Measurements from ENCODE around the gene SIX2. TPM values are rescaled to one million over a fixed set of nuclear protein-coding genes. Genes with fewer than 3 reads are reported as not detected.

SIX2 gene
- polyA plus RNA-seq, 1 donor = 0.03 TPM

DNA sequence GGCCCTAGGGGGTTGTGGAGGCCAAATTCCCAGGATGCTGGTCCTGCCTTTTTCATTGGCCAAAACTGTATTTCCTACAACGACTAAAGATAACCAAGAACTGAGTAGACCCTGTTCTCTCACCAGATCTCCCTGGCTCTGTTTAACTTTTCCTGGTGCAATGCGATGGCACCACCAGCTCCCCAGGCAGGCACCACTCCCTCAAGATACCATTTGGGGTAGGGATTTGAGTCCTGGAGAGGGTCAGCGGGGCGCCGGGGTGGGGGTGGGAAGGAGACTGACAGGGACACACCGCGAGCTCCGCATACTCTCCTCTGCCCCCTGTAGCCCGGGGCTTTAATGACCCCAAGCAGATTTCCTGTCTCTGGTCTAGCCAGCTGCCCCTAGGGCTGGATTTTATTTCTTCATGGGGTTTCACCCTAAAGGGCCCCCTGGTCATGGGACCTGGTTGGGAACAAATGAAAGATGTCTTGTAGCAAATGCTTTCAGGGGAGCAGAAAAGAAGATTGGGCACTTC is 7.3 kb downstream of the SIX2 start:
- Histone ChIP-seq H3K4me1 (ENCODE audit: control insufficient read depth, insufficient read depth, low read length) (peaks cover 18% of the 10 kb centered on the region), H3K27me3 (ENCODE audit: control insufficient read depth, insufficient read depth, low read length) (peaks cover 100% of the 10 kb centered on the region), H3K27ac (ENCODE audit: low read length) (no peak overlapping the region), H3K4me3 (ENCODE audit: low read length) (no peak overlapping the region), H3K36me3 (ENCODE audit: control insufficient read depth, insufficient read depth, low read length) (no peaks in the 10 kb centered on the region), H3K9me3 (ENCODE audit: control insufficient read depth, low read depth, low read length) (peaks cover 5% of the 10 kb centered on the region)
- DNase-seq = no peak
- no CpG with 5 or more reads among the region's 9 CpGs for WGBS (ENCODE audit: insufficient coverage, low lambda C conversion rate)

DNA sequence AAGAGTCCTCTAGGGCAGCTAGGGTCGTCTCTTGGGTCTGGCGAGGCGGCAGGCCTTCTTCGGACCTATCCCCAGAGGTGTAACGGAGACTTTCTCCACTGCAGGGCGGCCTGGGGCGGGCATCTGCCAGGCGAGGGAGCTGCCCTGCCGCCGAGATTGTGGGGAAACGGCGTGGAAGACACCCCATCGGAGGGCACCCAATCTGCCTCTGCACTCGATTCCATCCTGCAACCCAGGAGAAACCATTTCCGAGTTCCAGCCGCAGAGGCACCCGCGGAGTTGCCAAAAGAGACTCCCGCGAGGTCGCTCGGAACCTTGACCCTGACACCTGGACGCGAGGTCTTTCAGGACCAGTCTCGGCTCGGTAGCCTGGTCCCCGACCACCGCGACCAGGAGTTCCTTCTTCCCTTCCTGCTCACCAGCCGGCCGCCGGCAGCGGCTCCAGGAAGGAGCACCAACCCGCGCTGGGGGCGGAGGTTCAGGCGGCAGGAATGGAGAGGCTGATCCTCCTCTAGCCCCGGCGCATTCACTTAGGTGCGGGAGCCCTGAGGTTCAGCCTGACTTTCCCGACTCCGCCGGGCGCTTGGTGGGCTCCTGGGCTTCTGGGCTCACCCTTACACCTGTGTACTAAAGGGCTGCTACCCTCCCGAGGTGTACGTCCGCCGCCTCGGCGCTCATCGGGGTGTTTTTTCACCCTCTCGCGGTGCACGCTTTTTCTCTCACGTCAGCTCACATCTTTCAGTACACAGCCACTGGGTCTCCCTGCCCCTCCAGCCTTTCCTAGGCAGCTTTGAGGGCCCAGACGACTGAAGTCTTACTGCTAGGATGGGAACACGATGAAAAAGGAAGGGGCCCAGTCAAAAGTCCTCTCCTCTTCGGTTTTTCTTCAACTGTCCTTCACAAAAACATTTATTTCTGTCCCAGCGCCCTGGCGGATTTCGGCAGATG is 8.1 kb downstream of the SIX2 start:
- H3K4me1 ChIP-seq (ENCODE audit: control insufficient read depth, insufficient read depth, low read length) = peaks cover 18% of the 10 kb centered on the region
- H3K9me3 ChIP-seq (ENCODE audit: control insufficient read depth, low read depth, low read length) = peaks cover 4% of the 10 kb centered on the region
- 0% methylated on average over 2 of the region's 61 CpGs for WGBS (ENCODE audit: insufficient coverage, low lambda C conversion rate)
- peak in 1 of 2 donors; percentile 29 for DNase-seq
- no peak overlapping the region for H3K4me3 ChIP-seq (ENCODE audit: low read length)
- H3K27me3 ChIP-seq (ENCODE audit: control insufficient read depth, insufficient read depth, low read length) = peaks cover 100% of the 10 kb centered on the region
- H3K27ac ChIP-seq (ENCODE audit: low read length) = no peak overlapping the region
- no peaks in the 10 kb centered on the region for H3K36me3 ChIP-seq (ENCODE audit: control insufficient read depth, insufficient read depth, low read length)

DNA sequence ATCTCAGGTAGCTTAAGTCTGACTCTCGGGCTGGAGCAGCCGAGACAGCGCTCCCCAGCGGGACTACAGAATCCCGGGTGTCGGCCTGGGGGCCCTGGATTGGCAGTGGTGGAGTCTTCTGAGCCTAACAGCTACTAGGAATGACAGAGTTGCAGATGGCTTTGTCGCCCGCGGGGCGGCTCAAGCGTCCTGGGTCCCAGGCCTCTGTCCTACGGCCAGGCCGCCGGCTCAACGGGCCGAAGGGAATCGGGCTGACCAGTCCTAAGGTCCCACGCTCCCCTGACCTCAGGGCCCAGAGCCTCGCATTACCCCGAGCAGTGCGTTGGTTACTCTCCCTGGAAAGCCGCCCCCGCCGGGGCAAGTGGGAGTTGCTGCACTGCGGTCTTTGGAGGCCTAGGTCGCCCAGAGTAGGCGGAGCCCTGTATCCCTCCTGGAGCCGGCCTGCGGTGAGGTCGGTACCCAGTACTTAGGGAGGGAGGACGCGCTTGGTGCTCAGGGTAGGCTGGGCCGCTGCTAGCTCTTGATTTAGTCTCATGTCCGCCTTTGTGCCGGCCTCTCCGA is 8.8 kb downstream of the SIX2 start:
- peaks cover 98% of the 10 kb centered on the region for H3K27me3 ChIP-seq (ENCODE audit: control insufficient read depth, insufficient read depth, low read length)

DNA sequence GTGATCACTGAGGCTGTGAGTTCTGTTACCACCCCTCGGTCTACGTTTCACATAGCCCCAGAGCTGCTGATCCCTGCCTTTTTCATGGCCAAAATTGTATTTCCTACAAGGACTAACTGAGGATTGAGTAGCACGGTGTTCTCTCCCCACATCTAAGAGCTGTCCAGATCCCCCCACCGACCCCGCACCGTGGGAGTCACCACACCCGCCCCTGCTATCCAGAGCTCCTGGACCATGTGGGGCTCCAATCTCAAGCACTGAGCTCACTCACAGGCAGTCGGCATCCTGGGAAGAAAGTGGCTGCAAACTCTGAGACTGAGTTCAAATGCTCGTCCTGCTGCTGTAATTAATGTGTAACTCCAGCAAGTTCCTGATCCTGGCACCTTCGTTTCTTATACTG is 9.7 kb downstream of the SIX2 start:
- no peaks in the 10 kb centered on the region for H3K9me3 ChIP-seq (ENCODE audit: control insufficient read depth, low read depth, low read length)
- peaks cover 93% of the 10 kb centered on the region for H3K27me3 ChIP-seq (ENCODE audit: control insufficient read depth, insufficient read depth, low read length)
- no CpG with 5 or more reads among the region's 10 CpGs for WGBS (ENCODE audit: insufficient coverage, low lambda C conversion rate)
- H3K27ac ChIP-seq (ENCODE audit: low read length) = no peak overlapping the region
- DNase-seq = no peak
- no peaks in the 10 kb centered on the region for H3K36me3 ChIP-seq (ENCODE audit: control insufficient read depth, insufficient read depth, low read length)
- no peak overlapping the region for H3K4me3 ChIP-seq (ENCODE audit: low read length)
- H3K4me1 ChIP-seq (ENCODE audit: control insufficient read depth, insufficient read depth, low read length) = peaks cover 12% of the 10 kb centered on the region

More for the DNA sequence above, 8.8 kb downstream of the SIX2 start:
- Histone ChIP-seq H3K9me3 (ENCODE audit: control insufficient read depth, low read depth, low read length) (no peaks in the 10 kb centered on the region), H3K36me3 (ENCODE audit: control insufficient read depth, insufficient read depth, low read length) (no peaks in the 10 kb centered on the region), H3K27ac (ENCODE audit: low read length) (no peak overlapping the region), H3K4me3 (ENCODE audit: low read length) (no peak overlapping the region), H3K4me1 (ENCODE audit: control insufficient read depth, insufficient read depth, low read length) (peaks cover 18% of the 10 kb centered on the region)
- DNase-seq = no peak
- WGBS (ENCODE audit: insufficient coverage, low lambda C conversion rate) = no CpG with 5 or more reads among the region's 36 CpGs

DNA sequence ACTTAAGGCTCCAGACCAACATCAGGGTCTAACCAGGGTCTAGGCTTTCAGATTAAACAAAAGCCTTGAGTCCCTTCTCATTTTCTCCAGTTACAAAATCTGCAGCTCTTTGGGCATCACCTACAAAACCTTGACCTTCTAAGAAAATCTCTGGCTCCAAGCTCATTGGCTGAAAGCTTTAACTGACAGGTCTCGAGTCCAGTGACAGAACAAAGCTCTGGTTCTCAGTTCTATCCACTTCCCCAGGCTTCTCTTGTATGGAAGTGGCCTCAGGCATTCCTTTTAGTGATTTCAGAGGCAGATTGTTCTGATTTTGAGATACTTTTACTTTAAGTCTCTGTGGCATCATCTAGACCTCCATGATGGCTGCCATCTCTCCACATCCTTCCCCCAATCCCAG is 11.3 kb downstream of the SIX2 start:
- Histone ChIP-seq H3K36me3 (ENCODE audit: control insufficient read depth, insufficient read depth, low read length) (no peaks in the 10 kb centered on the region), H3K4me1 (ENCODE audit: control insufficient read depth, insufficient read depth, low read length) (peaks cover 6% of the 10 kb centered on the region), H3K27me3 (ENCODE audit: control insufficient read depth, insufficient read depth, low read length) (peaks cover 89% of the 10 kb centered on the region), H3K27ac (ENCODE audit: low read length) (no peak overlapping the region), H3K4me3 (ENCODE audit: low read length) (no peak overlapping the region), H3K9me3 (ENCODE audit: control insufficient read depth, low read depth, low read length) (no peaks in the 10 kb centered on the region)
- DNase-seq = no peak
- whole genome bisulfite sequencing (ENCODE audit: insufficient coverage, low lambda C conversion rate) = no CpG with 5 or more reads among the region's 1 CpG

DNA sequence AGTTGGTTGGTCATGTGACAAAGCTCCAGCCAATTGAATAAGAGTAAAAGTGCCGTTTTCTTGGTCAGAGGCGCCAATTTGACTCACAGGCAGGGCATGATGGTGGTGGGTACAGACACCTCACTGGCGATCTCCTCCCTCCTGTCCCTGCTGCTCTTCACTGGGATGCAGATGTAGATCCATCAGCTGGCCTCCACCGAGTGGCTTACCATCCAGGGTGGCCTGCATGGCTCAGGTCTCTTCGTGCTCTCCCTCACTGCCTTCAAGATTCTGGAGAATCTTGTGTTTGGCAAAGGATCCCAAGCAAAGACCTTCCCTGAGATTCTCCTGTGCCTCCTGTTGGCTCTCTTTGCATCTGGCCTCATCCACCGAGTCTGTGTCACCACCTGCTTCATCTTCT is 12.9 kb downstream of the SIX2 start:
- Histone ChIP-seq H3K27me3 (ENCODE audit: control insufficient read depth, insufficient read depth, low read length) (peaks cover 76% of the 10 kb centered on the region), H3K36me3 (ENCODE audit: control insufficient read depth, insufficient read depth, low read length) (no peaks in the 10 kb centered on the region), H3K27ac (ENCODE audit: low read length) (no peak overlapping the region), H3K4me3 (ENCODE audit: low read length) (no peak overlapping the region), H3K4me1 (ENCODE audit: control insufficient read depth, insufficient read depth, low read length) (peaks cover 6% of the 10 kb centered on the region), H3K9me3 (ENCODE audit: control insufficient read depth, low read depth, low read length) (no peaks in the 10 kb centered on the region)
- WGBS (ENCODE audit: insufficient coverage, low lambda C conversion rate) = no CpG with 5 or more reads among the region's 6 CpGs
- DNase-seq = no peak

DNA sequence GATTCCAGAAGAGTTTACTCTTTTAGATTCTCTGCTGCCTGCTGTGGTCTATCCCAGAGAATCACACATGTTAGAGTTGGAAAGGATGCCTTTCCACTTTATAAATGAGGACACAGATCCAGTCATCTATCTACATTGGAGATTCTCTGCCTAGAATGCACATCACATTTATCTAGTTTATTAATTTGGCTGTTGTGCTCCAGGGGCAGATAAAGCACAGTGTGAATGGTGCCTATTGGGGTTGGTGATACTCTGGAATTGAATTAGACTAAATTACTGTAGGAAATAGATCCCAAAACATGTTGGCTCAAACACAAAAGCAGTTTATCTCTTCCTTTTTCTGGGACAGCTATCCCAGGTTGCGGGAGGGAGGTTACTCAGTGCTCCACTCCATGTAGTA is 14.9 kb downstream of the SIX2 start:
- H3K4me3 ChIP-seq (ENCODE audit: low read length) = no peak overlapping the region
- no peaks in the 10 kb centered on the region for H3K36me3 ChIP-seq (ENCODE audit: control insufficient read depth, insufficient read depth, low read length)
- H3K4me1 ChIP-seq (ENCODE audit: control insufficient read depth, insufficient read depth, low read length) = no peaks in the 10 kb centered on the region
- WGBS (ENCODE audit: insufficient coverage, low lambda C conversion rate) = no CpG with 5 or more reads among the region's 1 CpG
- no peak overlapping the region for H3K27ac ChIP-seq (ENCODE audit: low read length)
- no peaks in the 10 kb centered on the region for H3K9me3 ChIP-seq (ENCODE audit: control insufficient read depth, low read depth, low read length)
- DNase-seq = no peak
- H3K27me3 ChIP-seq (ENCODE audit: control insufficient read depth, insufficient read depth, low read length) = peaks cover 66% of the 10 kb centered on the region

DNA sequence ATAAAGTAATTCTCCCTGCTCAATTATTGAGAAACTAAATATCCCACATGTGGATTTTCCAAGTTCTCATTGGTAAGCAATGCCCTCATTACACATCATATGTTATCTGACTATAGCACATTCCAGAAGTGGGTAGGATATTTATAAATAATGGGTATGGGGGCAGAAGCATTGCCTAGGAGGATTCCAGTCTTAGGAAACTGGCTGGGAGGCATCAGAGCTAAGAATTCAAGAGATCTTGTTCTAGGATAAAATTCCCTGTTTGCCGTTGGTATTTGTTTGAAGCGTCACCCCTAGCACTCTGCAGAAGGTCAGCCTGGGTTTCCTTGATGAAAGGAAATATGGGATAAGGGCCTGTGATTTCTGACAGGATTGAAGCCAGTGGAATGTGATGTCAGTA is 20.1 kb downstream of the SIX2 start:
- Histone ChIP-seq H3K4me3 (ENCODE audit: low read length) (no peak overlapping the region), H3K36me3 (ENCODE audit: control insufficient read depth, insufficient read depth, low read length) (no peaks in the 10 kb centered on the region), H3K27me3 (ENCODE audit: control insufficient read depth, insufficient read depth, low read length) (peaks cover 44% of the 10 kb centered on the region), H3K27ac (ENCODE audit: low read length) (no peak overlapping the region), H3K9me3 (ENCODE audit: control insufficient read depth, low read depth, low read length) (no peaks in the 10 kb centered on the region), H3K4me1 (ENCODE audit: control insufficient read depth, insufficient read depth, low read length) (no peaks in the 10 kb centered on the region)
- DNase-seq = no peak
- WGBS (ENCODE audit: insufficient coverage, low lambda C conversion rate) = no CpG with 5 or more reads among the region's 2 CpGs

DNA sequence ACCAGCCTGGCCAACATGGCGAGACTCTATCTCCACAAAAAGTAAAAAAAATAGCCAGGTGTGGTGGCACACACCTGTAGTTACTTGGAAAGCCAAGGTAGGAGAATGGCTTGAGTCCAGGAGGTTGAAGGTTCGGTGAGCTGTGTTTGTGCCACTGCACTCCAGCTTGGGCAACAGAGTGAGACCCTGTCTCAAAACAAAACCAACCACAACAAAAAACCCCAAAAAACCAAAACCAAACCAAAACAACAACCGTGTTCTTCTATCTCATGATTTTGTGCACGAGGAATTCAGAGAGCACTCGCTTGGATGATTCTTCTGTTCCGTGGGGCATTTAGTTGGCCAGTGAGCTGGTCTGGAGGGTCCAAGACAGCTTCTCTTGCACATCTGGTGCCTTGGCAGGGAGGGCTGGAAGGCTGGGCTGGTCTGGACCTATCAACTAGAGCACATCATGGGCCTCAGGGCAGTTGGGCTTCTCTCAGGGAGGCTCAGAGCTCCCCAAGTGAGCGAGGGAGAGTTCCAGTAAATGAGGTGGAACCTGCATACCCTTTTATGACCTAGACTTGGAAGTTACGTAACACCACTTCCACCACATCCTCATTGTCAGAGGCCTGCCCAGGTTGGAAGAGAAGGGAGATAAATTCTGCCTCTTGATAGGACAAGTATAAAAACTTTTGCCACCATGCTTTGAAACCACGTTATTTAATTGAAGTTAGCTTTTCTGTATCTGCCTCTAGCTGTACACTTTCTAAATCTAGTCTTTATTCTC is 25.2 kb downstream of the SIX2 start:
- Histone ChIP-seq H3K4me1 (ENCODE audit: control insufficient read depth, insufficient read depth, low read length) (no peaks in the 10 kb centered on the region), H3K27ac (ENCODE audit: low read length) (no peak overlapping the region), H3K27me3 (ENCODE audit: control insufficient read depth, insufficient read depth, low read length) (peaks cover 36% of the 10 kb centered on the region), H3K36me3 (ENCODE audit: control insufficient read depth, insufficient read depth, low read length) (no peaks in the 10 kb centered on the region), H3K9me3 (ENCODE audit: control insufficient read depth, low read depth, low read length) (no peaks in the 10 kb centered on the region), H3K4me3 (ENCODE audit: low read length) (no peak overlapping the region)
- WGBS (ENCODE audit: insufficient coverage, low lambda C conversion rate) = no CpG with 5 or more reads among the region's 9 CpGs
- no peak for DNase-seq

DNA sequence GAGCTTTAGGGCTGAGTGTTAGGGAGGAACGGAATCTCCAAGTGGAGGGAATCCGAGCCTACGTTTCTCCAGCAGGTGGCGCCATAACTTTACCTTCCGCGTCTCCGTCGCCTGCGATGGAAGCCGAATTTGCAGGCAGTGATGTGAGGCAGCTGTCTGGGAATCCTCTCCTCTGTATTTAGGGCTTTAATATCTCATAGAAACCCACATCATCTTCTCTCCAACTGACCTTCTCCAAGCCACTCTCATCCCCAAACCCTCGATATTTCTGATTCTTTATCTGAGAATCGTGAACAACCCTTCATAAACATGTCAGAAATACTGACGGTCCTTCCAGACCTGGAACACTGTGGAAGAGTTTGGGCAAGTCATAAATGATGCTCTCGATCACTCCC is 27.5 kb downstream of the SIX2 start:
- H3K4me1 ChIP-seq (ENCODE audit: control insufficient read depth, insufficient read depth, low read length) = no peaks in the 10 kb centered on the region
- DNase-seq = peak; percentile 40 to 41
- H3K27ac ChIP-seq (ENCODE audit: low read length) = no peak overlapping the region
- WGBS (ENCODE audit: insufficient coverage, low lambda C conversion rate) = 0% methylated on average over 1 of the region's 14 CpGs
- H3K27me3 ChIP-seq (ENCODE audit: control insufficient read depth, insufficient read depth, low read length) = peaks cover 40% of the 10 kb centered on the region
- no peak overlapping the region for H3K4me3 ChIP-seq (ENCODE audit: low read length)
- no peaks in the 10 kb centered on the region for H3K36me3 ChIP-seq (ENCODE audit: control insufficient read depth, insufficient read depth, low read length)
- no peaks in the 10 kb centered on the region for H3K9me3 ChIP-seq (ENCODE audit: control insufficient read depth, low read depth, low read length)
